ENCODE measurements around the gene CLDN11.

CLDN11 gene

DNA sequence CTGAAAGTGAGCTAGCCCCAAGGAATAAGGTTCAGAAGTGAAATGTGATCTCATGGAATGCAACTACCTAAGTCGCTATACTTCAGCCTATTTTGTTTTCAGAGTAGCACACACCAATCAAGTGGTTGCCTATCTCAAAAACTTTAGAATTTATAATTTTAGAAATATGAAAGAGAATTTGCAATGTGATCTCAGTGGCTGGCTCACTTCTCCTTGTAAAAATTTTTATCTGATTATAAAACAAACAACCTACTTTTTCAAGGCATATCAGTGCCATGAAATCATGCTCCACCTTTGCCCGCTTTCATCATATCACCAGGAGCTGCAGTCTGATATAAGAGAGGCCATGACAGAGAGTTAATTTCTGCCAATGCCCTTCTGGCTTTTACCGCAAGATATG lies 47.3 kb downstream of the CLDN11 start:
- TF ChIP-seq, protein P1, sequence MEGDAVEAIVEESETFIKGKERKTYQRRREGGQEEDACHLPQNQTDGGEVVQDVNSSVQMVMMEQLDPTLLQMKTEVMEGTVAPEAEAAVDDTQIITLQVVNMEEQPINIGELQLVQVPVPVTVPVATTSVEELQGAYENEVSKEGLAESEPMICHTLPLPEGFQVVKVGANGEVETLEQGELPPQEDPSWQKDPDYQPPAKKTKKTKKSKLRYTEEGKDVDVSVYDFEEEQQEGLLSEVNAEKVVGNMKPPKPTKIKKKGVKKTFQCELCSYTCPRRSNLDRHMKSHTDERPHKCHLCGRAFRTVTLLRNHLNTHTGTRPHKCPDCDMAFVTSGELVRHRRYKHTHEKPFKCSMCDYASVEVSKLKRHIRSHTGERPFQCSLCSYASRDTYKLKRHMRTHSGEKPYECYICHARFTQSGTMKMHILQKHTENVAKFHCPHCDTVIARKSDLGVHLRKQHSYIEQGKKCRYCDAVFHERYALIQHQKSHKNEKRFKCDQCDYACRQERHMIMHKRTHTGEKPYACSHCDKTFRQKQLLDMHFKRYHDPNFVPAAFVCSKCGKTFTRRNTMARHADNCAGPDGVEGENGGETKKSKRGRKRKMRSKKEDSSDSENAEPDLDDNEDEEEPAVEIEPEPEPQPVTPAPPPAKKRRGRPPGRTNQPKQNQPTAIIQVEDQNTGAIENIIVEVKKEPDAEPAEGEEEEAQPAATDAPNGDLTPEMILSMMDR (conservative IDR thresholded peaks at IDR 0.05; ENCODE audit: control insufficient read depth, insufficient read depth, low read depth, low read length): no peak

DNA sequence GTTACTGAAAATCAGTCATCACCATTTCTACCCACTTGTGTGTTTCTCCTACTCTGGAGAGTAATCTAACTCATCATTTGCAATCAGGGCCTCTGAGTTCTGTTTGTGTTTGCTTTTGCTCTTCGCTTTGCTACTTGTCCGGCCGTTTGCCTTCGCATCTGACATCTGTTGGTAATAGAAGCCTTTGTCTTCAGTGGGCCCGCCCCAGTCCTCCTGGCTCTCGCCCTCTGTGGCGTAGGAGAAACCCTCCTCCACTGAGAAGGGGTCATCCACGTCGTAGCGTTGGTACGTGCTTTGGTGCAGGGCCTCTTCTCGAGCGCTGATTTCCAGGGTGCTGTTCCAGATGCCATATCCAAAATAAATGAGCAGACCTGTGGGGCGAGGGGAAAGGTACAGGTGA lies 48.3 kb downstream of the CLDN11 start:
- no peak for DNase-seq (ENCODE audit: low read depth)
- no peak overlapping the region for H3K4me3 ChIP-seq (ENCODE audit: control insufficient read depth, low read depth, low read length)
- TF ChIP-seq, protein P1 (conservative IDR thresholded peaks at IDR 0.05; ENCODE audit: control insufficient read depth, insufficient read depth, low read depth, low read length): no peak

More for the DNA sequence above, 47.3 kb downstream of the CLDN11 start:
- no peak overlapping the region for H3K4me3 ChIP-seq (ENCODE audit: control insufficient read depth, low read depth, low read length)
- DNase-seq (ENCODE audit: low read depth): no peak

DNA sequence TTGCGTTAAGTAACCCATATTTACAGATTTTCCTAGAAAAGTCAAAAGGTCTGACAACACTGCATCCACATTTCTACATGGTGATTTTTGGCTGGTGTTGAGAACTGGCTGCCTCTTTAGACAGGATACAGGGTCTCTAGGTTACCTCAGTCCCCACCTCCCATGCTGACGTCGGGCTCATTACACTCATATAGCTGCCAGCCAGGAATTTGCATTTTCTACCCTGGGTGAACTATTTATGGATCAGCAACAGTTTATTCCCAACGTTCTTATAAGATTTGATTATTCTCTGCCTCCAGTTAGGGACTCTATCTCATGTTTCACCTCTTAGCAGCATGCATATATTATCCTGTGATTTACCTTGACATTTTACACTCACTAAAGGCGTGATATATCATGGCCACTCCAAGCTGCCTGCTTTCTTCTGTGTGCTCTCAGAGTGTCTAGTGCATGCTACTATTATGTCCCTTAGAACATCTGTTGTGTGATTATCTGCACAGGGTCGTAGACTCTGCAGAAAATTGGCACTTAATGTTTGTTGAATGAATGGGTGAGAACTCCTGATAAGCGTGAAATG lies 49.0 kb downstream of the CLDN11 start:
- TF ChIP-seq, protein P1 (conservative IDR thresholded peaks at IDR 0.05; ENCODE audit: control insufficient read depth, insufficient read depth, low read depth, low read length): no peak
- no peak for DNase-seq (ENCODE audit: low read depth)
- H3K4me3 ChIP-seq (ENCODE audit: control insufficient read depth, low read depth, low read length): no peak overlapping the region

DNA sequence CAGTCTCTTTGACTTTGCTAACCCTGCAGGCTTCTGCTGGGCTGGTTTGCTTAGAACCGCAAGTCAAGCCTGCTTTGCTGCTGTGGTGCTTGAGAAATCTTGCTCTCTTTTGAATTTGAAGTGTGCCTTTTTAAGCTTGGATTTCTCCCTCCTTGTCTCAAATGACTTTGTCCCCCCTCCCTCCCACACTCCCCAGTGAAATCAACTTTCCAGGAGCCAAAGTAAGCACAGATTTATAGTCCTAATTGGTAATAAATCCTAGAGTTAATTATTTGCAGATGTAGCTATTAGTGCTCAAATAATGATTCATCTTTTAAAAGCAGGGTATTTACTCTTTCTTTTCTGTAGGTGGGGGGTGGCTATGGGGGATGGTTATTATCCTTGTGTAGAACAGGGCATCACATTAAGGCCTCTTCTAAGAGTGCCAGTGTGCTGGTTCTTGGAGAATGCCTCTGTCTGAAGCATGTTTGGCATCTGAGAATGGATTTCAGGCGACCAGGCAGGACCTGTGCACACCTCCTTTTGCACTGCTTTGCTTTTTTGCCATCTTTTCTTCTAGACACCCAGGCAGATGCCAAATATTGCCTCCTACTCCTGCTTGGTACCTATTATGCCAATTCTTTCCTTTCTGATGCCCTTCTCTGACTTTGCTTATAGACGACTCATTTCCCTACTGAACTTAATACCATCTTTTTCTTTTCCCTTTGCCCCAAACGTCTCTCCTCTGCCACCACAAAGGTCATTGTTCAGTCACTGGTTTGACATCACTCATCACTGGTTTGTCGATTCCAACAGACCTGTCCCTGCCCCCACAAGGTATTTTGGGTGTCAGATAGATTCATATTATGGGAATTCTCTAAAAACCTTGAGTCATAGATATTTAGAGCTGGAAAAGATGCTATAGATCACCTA lies 50.7 kb downstream of the CLDN11 start:
- no peak overlapping the region for H3K4me3 ChIP-seq (ENCODE audit: control insufficient read depth, low read depth, low read length)
- TF ChIP-seq, protein P1 (conservative IDR thresholded peaks at IDR 0.05; ENCODE audit: control insufficient read depth, insufficient read depth, low read depth, low read length): no peak
- DNase-seq (ENCODE audit: low read depth): peak; percentile 97

DNA sequence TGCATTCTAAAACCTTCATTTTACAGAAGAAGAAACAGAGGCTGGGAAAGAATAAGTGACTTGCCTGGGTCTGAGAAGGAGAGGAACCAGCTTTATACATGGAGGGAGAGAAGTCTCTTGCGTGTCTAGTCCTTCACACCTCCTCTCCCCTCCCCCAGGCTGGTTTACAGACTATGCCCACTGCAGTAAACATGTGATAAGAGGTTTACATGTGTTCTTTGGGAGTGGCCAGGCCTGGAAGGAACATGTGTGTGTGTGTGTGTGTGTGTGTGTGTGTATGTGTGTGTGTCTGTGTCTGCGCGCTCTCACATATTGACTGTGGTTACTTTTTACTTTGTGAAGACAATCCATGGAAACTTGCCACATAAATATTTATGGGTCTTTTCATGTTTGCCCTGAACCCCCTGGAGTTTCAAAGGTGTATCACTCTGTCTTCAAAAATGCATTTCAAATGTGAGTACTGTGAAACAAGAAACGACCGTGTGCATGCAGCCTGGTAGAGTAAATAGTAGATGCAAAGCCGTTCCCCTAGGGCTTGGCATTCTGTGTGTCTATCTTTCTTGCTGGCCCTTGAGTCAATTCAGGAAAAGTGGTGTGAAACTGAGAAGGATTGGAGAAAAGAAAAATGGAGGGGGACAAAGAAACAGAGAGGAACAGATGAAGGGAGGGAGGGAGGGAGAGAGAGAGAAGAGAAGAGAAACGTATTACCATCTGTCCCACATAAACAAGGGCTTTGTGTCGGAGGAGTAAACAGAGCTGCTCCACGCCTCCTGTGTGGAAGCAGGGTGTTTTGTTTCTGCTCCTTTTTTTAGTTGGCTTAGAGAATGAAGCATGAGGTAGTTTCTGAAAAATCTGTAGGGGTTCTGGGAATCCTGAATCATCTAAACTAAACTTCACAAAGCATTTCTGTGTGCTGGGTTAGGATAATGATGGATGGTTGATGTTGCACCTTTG lies 51.7 kb downstream of the CLDN11 start:
- H3K4me3 ChIP-seq (ENCODE audit: control insufficient read depth, low read depth, low read length): no peak overlapping the region
- DNase-seq (ENCODE audit: low read depth): peak; percentile 85
- TF ChIP-seq, protein P1 (conservative IDR thresholded peaks at IDR 0.05; ENCODE audit: control insufficient read depth, insufficient read depth, low read depth, low read length): no peak

DNA sequence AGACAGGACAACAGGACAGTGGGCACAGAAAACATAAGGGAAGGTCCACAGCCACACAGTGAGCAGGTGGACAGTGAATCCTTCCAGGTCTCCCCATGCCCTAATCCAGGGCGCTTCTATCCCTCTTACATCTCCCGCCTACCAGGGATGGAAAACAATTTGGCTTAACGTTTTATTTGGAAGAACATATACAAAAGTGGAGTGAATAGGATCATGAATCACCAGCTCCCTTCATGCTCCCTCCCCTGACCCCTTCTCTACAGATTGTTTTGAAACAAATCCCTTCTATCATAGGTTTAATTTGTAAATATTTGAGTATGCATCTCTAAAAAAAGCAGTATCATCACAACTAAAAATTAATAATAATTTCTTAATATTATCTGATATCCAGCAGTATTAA lies 52.5 kb downstream of the CLDN11 start:
- TF ChIP-seq, protein P1 (conservative IDR thresholded peaks at IDR 0.05; ENCODE audit: control insufficient read depth, insufficient read depth, low read depth, low read length): no peak
- DNase-seq (ENCODE audit: low read depth): peak; percentile 63

More for the DNA sequence above, 52.5 kb downstream of the CLDN11 start:
- no peak overlapping the region for H3K4me3 ChIP-seq (ENCODE audit: control insufficient read depth, low read depth, low read length)
